Endodermal cell (in vitro differentiated cells): ENCODE results near the gene AHNAK2. TPM values are rescaled to one million over a fixed set of nuclear protein-coding genes. Genes with fewer than 3 reads are reported as not detected.
A peak's percentile ranks its signal among the peaks of the same experiment; 100 is the strongest.

Source experiments
- DNase-seq: peaks from one replicate; pipeline ENCODE4 v3.0.0-alpha.2; 2017
- H3K27ac ChIP-seq: 2 replicates; pipeline ENCODE4 v1.5.1; 2013; ENCODE audit warnings: mild to moderate bottlenecking, low read depth, low read length, moderate library complexity
- H3K27me3 ChIP-seq: 2 replicates; pipeline ENCODE4 v1.6.1; 2013; ENCODE audit warnings: mild to moderate bottlenecking, low read length, moderate library complexity; ENCODE audit not compliant: insufficient read depth, control insufficient read depth, poor library complexity, severe bottlenecking
- H3K36me3 ChIP-seq: 2 replicates; pipeline ENCODE4 v1.7.0; 2013; ENCODE audit warnings: mild to moderate bottlenecking, low read length, moderate library complexity; ENCODE audit not compliant: control insufficient read depth, insufficient read depth
- H3K4me1 ChIP-seq: one replicate; pipeline ENCODE4 v1.7.0; 2013; ENCODE audit warnings: low read length; ENCODE audit not compliant: control insufficient read depth, insufficient read depth
- H3K4me3 ChIP-seq: 2 replicates; pipeline ENCODE4 v1.5.1; 2013; ENCODE audit warnings: mild to moderate bottlenecking, low read length, moderate library complexity
- H3K9ac ChIP-seq: 2 replicates; pipeline ENCODE4 v1.6.1; 2013; ENCODE audit warnings: mild to moderate bottlenecking, low read length, moderate library complexity; ENCODE audit not compliant: poor library complexity, severe bottlenecking; ENCODE audit errors: extremely low read depth
- H3K9me3 ChIP-seq: 2 replicates; pipeline ENCODE4 v1.6.1; 2013; ENCODE audit warnings: mild to moderate bottlenecking, low read length, moderate library complexity; ENCODE audit not compliant: control insufficient read depth
- H3K27ac Mint-ChIP-seq: 2 replicates; pipeline ENCODE4 v1.8.0; 2020; ENCODE audit warnings: mixed read lengths
- H3K27me3 Mint-ChIP-seq: 2 replicates; pipeline ENCODE4 v1.8.0; 2021; ENCODE audit warnings: mild to moderate bottlenecking, mixed read lengths; ENCODE audit not compliant: insufficient read depth
- H3K36me3 Mint-ChIP-seq: 2 replicates; pipeline ENCODE4 v1.8.0; 2020; ENCODE audit warnings: low read depth, mixed read lengths
- H3K4me1 Mint-ChIP-seq: 2 replicates; pipeline ENCODE4 v1.8.0; 2020; ENCODE audit warnings: mixed read lengths
- H3K4me3 Mint-ChIP-seq: 2 replicates; pipeline ENCODE4 v1.8.0; 2020; ENCODE audit warnings: mild to moderate bottlenecking, moderate library complexity, mixed read lengths
- H3K9me3 Mint-ChIP-seq: 2 replicates; pipeline ENCODE4 v1.8.0; 2020; ENCODE audit warnings: mild to moderate bottlenecking, mixed read lengths
- WGBS, 2 experiments: methylation state at CpG; one replicate each; pipeline versions ENCODE4 v1.1.5 to v1.1.7; 2013; ENCODE audit warnings: missing lambda C conversion rate in 2 of 2, mixed read lengths in 1 of 2; ENCODE audit not compliant: insufficient coverage in 1 of 2, insufficient read length in 1 of 2; 5-methylcytosine and 5-hydroxymethylcytosine counted together
- total RNA-seq, 2 donors: library from RNA; stranded (reverse); fragmentation: NEBNext Ultra II Directional in 1 of 2; extraction: Animal tissue kit (Norgen Biotek cat#: 25700) in 1 of 2; gene quantifications; 2 replicates in 1 of 2; 3 replicates in 1 of 2; pipeline ENCODE4 v1.2.1, GENCODE V29; 2021
- TF ChIP-seq, protein P1 (sequence below): fragments of 200-600 bp; sonication (generic); conservative IDR thresholded peaks from 2 replicates; pipeline ENCODE4 v1.5.0; 2021; ENCODE audit warnings: antibody characterized with exemption, mild to moderate bottlenecking

AHNAK2 gene
- total RNA-seq, 2 donors from 2014 or later: 0.93 to 2.2 TPM

- no peak overlapping the region for H3K9ac ChIP-seq
- no peaks in the 10 kb centered on the region for H3K9me3 ChIP-seq
- H3K27ac ChIP-seq: no peak overlapping the region
- TF ChIP-seq, protein P1, sequence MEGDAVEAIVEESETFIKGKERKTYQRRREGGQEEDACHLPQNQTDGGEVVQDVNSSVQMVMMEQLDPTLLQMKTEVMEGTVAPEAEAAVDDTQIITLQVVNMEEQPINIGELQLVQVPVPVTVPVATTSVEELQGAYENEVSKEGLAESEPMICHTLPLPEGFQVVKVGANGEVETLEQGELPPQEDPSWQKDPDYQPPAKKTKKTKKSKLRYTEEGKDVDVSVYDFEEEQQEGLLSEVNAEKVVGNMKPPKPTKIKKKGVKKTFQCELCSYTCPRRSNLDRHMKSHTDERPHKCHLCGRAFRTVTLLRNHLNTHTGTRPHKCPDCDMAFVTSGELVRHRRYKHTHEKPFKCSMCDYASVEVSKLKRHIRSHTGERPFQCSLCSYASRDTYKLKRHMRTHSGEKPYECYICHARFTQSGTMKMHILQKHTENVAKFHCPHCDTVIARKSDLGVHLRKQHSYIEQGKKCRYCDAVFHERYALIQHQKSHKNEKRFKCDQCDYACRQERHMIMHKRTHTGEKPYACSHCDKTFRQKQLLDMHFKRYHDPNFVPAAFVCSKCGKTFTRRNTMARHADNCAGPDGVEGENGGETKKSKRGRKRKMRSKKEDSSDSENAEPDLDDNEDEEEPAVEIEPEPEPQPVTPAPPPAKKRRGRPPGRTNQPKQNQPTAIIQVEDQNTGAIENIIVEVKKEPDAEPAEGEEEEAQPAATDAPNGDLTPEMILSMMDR: peak; percentile 12
- H3K27me3 Mint-ChIP-seq: no peaks in the 10 kb centered on the region
- no peaks in the 10 kb centered on the region for H3K9me3 Mint-ChIP-seq
- no peaks in the 10 kb centered on the region for H3K4me1 ChIP-seq
- peak; percentile 39 for DNase-seq
- H3K4me1 Mint-ChIP-seq: no peaks in the 10 kb centered on the region
- 93 to 98% methylated on average over 21 to 22 of the region's 22 CpGs for WGBS, 2 experiments
- peaks cover 12% of the 10 kb centered on the region for H3K36me3 ChIP-seq
- no peak overlapping the region for H3K4me3 Mint-ChIP-seq
- H3K4me3 ChIP-seq: no peak overlapping the region
- H3K36me3 Mint-ChIP-seq: peaks cover 40% of the 10 kb centered on the region
- H3K27ac Mint-ChIP-seq: no peak overlapping the region
- no peaks in the 10 kb centered on the region for H3K27me3 ChIP-seq
Observed at GRCh38 chr14:104993808-104994591, 15.8 kb upstream of the AHNAK2 start.

DNA sequence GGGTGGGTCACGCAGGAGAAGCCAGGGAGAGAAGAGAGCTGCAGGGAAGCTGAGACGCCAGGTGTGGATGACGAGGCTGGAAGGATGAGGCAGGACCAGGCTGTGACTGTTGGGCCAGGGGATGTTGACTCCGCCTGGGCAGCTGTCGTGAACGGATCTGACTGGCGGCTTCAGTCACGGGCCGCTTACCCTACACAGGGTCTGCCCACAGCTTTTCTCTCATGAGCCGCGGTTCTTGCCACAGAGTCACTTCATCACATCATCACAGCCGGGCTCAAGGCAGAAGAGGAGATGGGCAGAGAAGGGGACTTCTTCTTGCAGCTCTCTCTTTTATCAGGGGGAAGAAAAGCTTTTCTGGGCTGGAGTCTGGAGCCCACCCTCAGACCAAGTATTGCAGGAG lies 15.1 kb upstream of the AHNAK2 start:
- no peaks in the 10 kb centered on the region for H3K27me3 Mint-ChIP-seq
- Histone ChIP-seq H3K9me3 (no peaks in the 10 kb centered on the region), H3K27ac (no peak overlapping the region), H3K4me3 (no peak overlapping the region), H3K27me3 (no peaks in the 10 kb centered on the region), H3K9ac (no peak overlapping the region), H3K36me3 (peaks cover 12% of the 10 kb centered on the region), H3K4me1 (no peaks in the 10 kb centered on the region)
- H3K4me1 Mint-ChIP-seq: no peaks in the 10 kb centered on the region
- 95 to 97% methylated on average over 7 to 12 of the region's 12 CpGs for WGBS, 2 experiments
- no peak overlapping the region for H3K27ac Mint-ChIP-seq
- H3K36me3 Mint-ChIP-seq: peaks cover 39% of the 10 kb centered on the region
- no peak overlapping the region for H3K4me3 Mint-ChIP-seq
- no peaks in the 10 kb centered on the region for H3K9me3 Mint-ChIP-seq
- DNase-seq: peak; percentile 28
- TF ChIP-seq, protein P1: no peak

- H3K27me3 ChIP-seq: no peaks in the 10 kb centered on the region
- H3K27ac ChIP-seq: no peak overlapping the region
- H3K9me3 Mint-ChIP-seq: no peaks in the 10 kb centered on the region
- H3K36me3 Mint-ChIP-seq: peaks cover 39% of the 10 kb centered on the region
- no peaks in the 10 kb centered on the region for H3K27me3 Mint-ChIP-seq
- H3K9me3 ChIP-seq: no peaks in the 10 kb centered on the region
- H3K9ac ChIP-seq: no peak overlapping the region
- H3K36me3 ChIP-seq: peaks cover 12% of the 10 kb centered on the region
- H3K4me3 ChIP-seq: no peak overlapping the region
- H3K4me3 Mint-ChIP-seq: no peak overlapping the region
- TF ChIP-seq, protein P1: no peak
- no peaks in the 10 kb centered on the region for H3K4me1 ChIP-seq
- WGBS, 2 experiments: 95 to 96% methylated on average over 10 to 11 of the region's 11 CpGs
- no peak overlapping the region for H3K27ac Mint-ChIP-seq
- no peak for DNase-seq
- no peaks in the 10 kb centered on the region for H3K4me1 Mint-ChIP-seq
Observed at GRCh38 chr14:104992501-104992900, 14.3 kb upstream of the AHNAK2 start.
